PFSK-1 (cell line): ENCODE data around the gene DPP9.

ENCODE experiments used
- POLR2AphosphoS5 ChIP-seq: IDR thresholded peaks from 2 replicates; pipeline ENCODE4 v1.6.1; 2012; ENCODE audit warnings: low read depth, mild to moderate bottlenecking, control low read depth, low read length, moderate library complexity
- REST ChIP-seq, 2 experiments: IDR thresholded peaks; 2 replicates each; pipeline versions ENCODE4 v1.6.1 to v1.8.0; 2011 to 2012; ENCODE audit warnings: low read depth in 2 of 2, low read length in 2 of 2, control low read depth in 1 of 2, inconsistent platforms in 1 of 2, mild to moderate bottlenecking in 1 of 2, moderate library complexity in 1 of 2; ENCODE audit not compliant: insufficient read depth in 1 of 2
- TAF1 ChIP-seq: IDR thresholded peaks from 2 replicates; pipeline ENCODE4 v1.6.1; 2012; ENCODE audit warnings: low read length, control low read depth, borderline replicate concordance; ENCODE audit not compliant: insufficient read depth

- no peak for TF ChIP-seq TAF1
- TF ChIP-seq POLR2AphosphoS5, result no peak
- no peak for TF ChIP-seq REST (IDR thresholded peaks at IDR 0.05; ENCODE audit: insufficient read depth in 1 of 2, low read depth in 2 of 2, low read length in 2 of 2)
Measured at GRCh38 chr19:4700693-4700970, 23.0 kb downstream of the DPP9 start.
